Gastroesophageal sphincter (tissue), 4 donors: ENCODE data around the gene MARCOL. TPM values are rescaled to one million over a fixed set of nuclear protein-coding genes. Genes with fewer than 3 reads are reported as not detected.

Experiments
- ATAC-seq: fragments of 150-250 bp; one replicate; pipeline ENCODE4 v1.9.1; 2016; ENCODE audit warnings: mild to moderate bottlenecking, moderate library complexity
- H3K27ac ChIP-seq, 4 donors: fragments of 200-600 bp; sonication (generic) in 3 of 4; 1 replicate in 3 of 4; 2 replicates in 1 of 4; pipeline ENCODE4 v1.5.1; 2016 to 2019
- H3K27me3 ChIP-seq: fragments of 200-600 bp; sonication (generic); one replicate; pipeline ENCODE4 v1.5.1; 2019
- H3K36me3 ChIP-seq, 2 donors: fragments of 200-600 bp; sonication (generic); one replicate each; pipeline ENCODE4 v1.5.1; 2019; ENCODE audit warnings: control low read depth in 1 of 2
- H3K4me1 ChIP-seq, 3 donors: fragments of 200-600 bp; sonication (generic); 1 replicate in 2 of 3; 2 replicates in 1 of 3; pipeline ENCODE4 v1.5.1; 2016 to 2019; ENCODE audit warnings: control low read depth in 2 of 3
- H3K4me3 ChIP-seq, 2 donors: fragments of 200-600 bp; sonication (generic); one replicate each; pipeline ENCODE4 v1.5.1; 2019; ENCODE audit warnings: mild to moderate bottlenecking in 1 of 2, moderate library complexity in 1 of 2
- H3K9me3 ChIP-seq, 3 donors: fragments of 200-600 bp; sonication (generic); one replicate each; pipeline ENCODE4 v1.5.1; 2017 to 2019; ENCODE audit warnings: control low read depth in 2 of 3
- CTCF ChIP-seq, 4 experiments: fragments of 200-600 bp in 2 of 4; fragments of 450-650 bp in 2 of 4; sonication (generic) in 1 of 4; IDR thresholded peaks; one replicate each; pipeline ENCODE4 v1.5.1; 2017 to 2019; ENCODE audit warnings: antibody characterized with exemption in 4 of 4, mild to moderate bottlenecking in 2 of 4, moderate library complexity in 2 of 4
- EP300 ChIP-seq: sonication (generic); formaldehyde crosslinking; IDR thresholded peaks from one replicate; pipeline ENCODE4 v1.6.1; 2017; ENCODE audit warnings: antibody characterized with exemption, mild to moderate bottlenecking
- POLR2A ChIP-seq, 2 donors: fragments of 450-650 bp; IDR thresholded peaks; one replicate each; pipeline ENCODE4 v1.6.1; 2017; ENCODE audit warnings: antibody characterized with exemption in 2 of 2, mild to moderate bottlenecking in 2 of 2, moderate library complexity in 1 of 2
- POLR2AphosphoS5 ChIP-seq: sonication (generic); formaldehyde crosslinking; IDR thresholded peaks from one replicate; pipeline ENCODE4 v1.6.1; 2017; ENCODE audit warnings: antibody characterized with exemption
- WGBS, 2 donors: methylation state at CpG; one replicate each; pipeline ENCODE4 v1.1.5; 2018; ENCODE audit warnings: low coverage in 1 of 2; 5-methylcytosine and 5-hydroxymethylcytosine counted together
- total RNA-seq, 4 donors: library from RNA; depleted of rRNA; stranded (reverse); fragments of >200 nt; gene quantifications; one replicate each; pipeline ENCODE4 v1.1.0, GENCODE V29; 2016

Gene MARCOL
- total RNA-seq, 4 donors from 2014 or later = not detected

- Histone ChIP-seq H3K27me3 (no peaks in the 10 kb centered on the region), H3K9me3 (no peaks in the 10 kb centered on the region), H3K4me3 (no peak overlapping the region), H3K36me3 (no peaks in the 10 kb centered on the region), H3K4me1 (peaks cover 0 to 36% (median 0%) of the 10 kb centered on the region in 3 donors), H3K27ac (no peak overlapping the region)
- ATAC-seq = no peak
- 72 to 90% methylated on average over 3 to 4 of the region's 4 CpGs for WGBS, 2 donors
- TF ChIP-seq POLR2A (IDR thresholded peaks at IDR 0.05) (no peak), CTCF (IDR thresholded peaks at IDR 0.05) (no peak), EP300 (no peak), POLR2AphosphoS5 (no peak)
Observed at GRCh38 chr5:148205044-148205806, 33.1 kb upstream of the MARCOL start.

- no peak for ATAC-seq
- no peak for TF ChIP-seq EP300
- WGBS, 2 donors = 58 to 82% methylated on average over 1 of the region's 1 CpG
- no peak overlapping the region for H3K27ac ChIP-seq
- H3K36me3 ChIP-seq = no peaks in the 10 kb centered on the region
- no peaks in the 10 kb centered on the region for H3K9me3 ChIP-seq
- no peaks in the 10 kb centered on the region for H3K27me3 ChIP-seq
- no peak overlapping the region for H3K4me3 ChIP-seq
- peaks cover 0 to 36% (median 0%) of the 10 kb centered on the region in 3 donors for H3K4me1 ChIP-seq
Observed at GRCh38 chr5:148205865-148206264, 32.5 kb upstream of the MARCOL start.

DNA sequence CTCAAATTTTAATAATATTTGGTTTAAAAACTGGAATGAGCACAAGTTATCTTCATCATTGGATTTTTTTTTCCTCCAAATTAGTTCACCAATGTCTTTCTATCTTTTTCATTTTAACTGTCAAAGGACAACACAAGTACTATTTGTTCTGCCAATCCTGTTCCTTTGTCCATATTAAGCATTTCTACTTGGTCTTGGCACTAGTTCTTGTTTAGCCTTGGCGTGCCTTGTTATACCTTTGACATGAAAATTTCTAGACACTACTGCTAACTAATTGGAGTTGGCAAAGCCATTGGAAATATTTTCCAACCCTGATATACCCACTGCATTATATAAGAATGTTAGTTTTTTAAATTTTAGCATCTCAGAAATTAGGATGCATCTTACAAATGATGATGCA is 31.7 kb upstream of the MARCOL start:
- Histone ChIP-seq H3K9me3 (no peaks in the 10 kb centered on the region), H3K27me3 (no peaks in the 10 kb centered on the region), H3K36me3 (no peaks in the 10 kb centered on the region), H3K4me1 (peaks cover 0 to 36% (median 0%) of the 10 kb centered on the region in 3 donors), H3K4me3 (no peak overlapping the region), H3K27ac (no peak overlapping the region)
- ATAC-seq = no peak
- TF ChIP-seq POLR2AphosphoS5 (no peak), CTCF (IDR thresholded peaks at IDR 0.05) (no peak), EP300 (no peak), POLR2A (IDR thresholded peaks at IDR 0.05) (no peak)
- WGBS, 2 donors = 41 to 61% methylated on average over 1 of the region's 1 CpG

GRCh38 chr5:148208226-148208625 is 30.1 kb upstream of the MARCOL start:
- TF ChIP-seq EP300 (no peak), POLR2A (IDR thresholded peaks at IDR 0.05) (no peak), CTCF (IDR thresholded peaks at IDR 0.05) (no peak), POLR2AphosphoS5 (no peak)
- H3K27me3 ChIP-seq = no peaks in the 10 kb centered on the region
- ATAC-seq = no peak
- H3K4me1 ChIP-seq = peaks cover 0 to 36% (median 0%) of the 10 kb centered on the region in 3 donors
- H3K9me3 ChIP-seq = no peaks in the 10 kb centered on the region
- H3K27ac ChIP-seq = no peak overlapping the region
- no peaks in the 10 kb centered on the region for H3K36me3 ChIP-seq
- H3K4me3 ChIP-seq = no peak overlapping the region

- Histone ChIP-seq H3K4me1 (peaks cover 0 to 36% (median 0%) of the 10 kb centered on the region in 3 donors), H3K27me3 (no peaks in the 10 kb centered on the region), H3K36me3 (no peaks in the 10 kb centered on the region), H3K27ac (no peak overlapping the region), H3K9me3 (no peaks in the 10 kb centered on the region), H3K4me3 (no peak overlapping the region)
- TF ChIP-seq CTCF (IDR thresholded peaks at IDR 0.05) = no peak
- TF ChIP-seq EP300 = no peak
- TF ChIP-seq POLR2AphosphoS5 = no peak
- no peak for TF ChIP-seq POLR2A (IDR thresholded peaks at IDR 0.05)
- WGBS, 2 donors = 27 to 55% methylated on average over 2 to 3 of the region's 3 CpGs
- no peak for ATAC-seq
Observed at GRCh38 chr5:148209151-148209770, 29.1 kb upstream of the MARCOL start.
